HepG2 (cell line): ENCODE measurements around the gene CEBPG. TPM values are rescaled to one million over a fixed set of nuclear protein-coding genes. Genes with fewer than 3 reads are reported as not detected.

Source experiments
- ATAC-seq: fragments of 200-7000 bp; cut with Tn5 transposase; 3 replicates; pipeline ENCODE4 v1.9.1; 2020; ENCODE audit warnings: mild to moderate bottlenecking, moderate library complexity
- BruUV-seq: library from RNA; stranded (reverse); fragments of 400-500 nt; replicated peaks from 2 replicates; lab custom pipeline; 2021; lab: Mats Ljungman, UMichigan
- CTCF ChIA-PET: fragments of 300-600 bp; formaldehyde crosslinking; extraction: SDS; loops from one replicate; lab custom pipeline; 2021; ENCODE audit warnings: low total read pairs, inconsistent platforms, low intra/inter-chr PET ratio; lab: Yijun Ruan, JAX
- POLR2A ChIA-PET: fragments of 350-600 bp; sonication (Branson Sonifier 250); formaldehyde crosslinking; loops from one replicate; lab custom pipeline; 2020; ENCODE audit warnings: antibody characterized with exemption, inconsistent platforms; lab: Yijun Ruan, JAX
- DNase-seq: peaks from one replicate; pipeline ENCODE4 v3.0.0-alpha.2; 2015; ENCODE audit warnings: low spot score
- FAIRE-seq: peaks from 3 replicates; lab custom pipeline; 2011; peaks lifted over from hg19 to GRCh38; lab: Jason Lieb, UNC
- H2AFZ ChIP-seq: one replicate; pipeline ENCODE4 v1.6.1; 2011; ENCODE audit warnings: low read length, inconsistent platforms
- H3K27ac ChIP-seq: fragments of 300-600 bp; 3 replicates; pipeline ENCODE4 v1.8.0; 2011; ENCODE audit warnings: mixed run types, mild to moderate bottlenecking, mixed read lengths, low read length, inconsistent platforms; ENCODE audit not compliant: insufficient read depth; ENCODE audit errors: extremely low read length
- H3K27me3 ChIP-seq, 2 experiments: fragments of 200-600 bp in 1 of 2; 2 replicates in 1 of 2; 3 replicates in 1 of 2; pipeline versions ENCODE4 v1.6.0 to v1.8.0; 2011; ENCODE audit warnings: low read length in 2 of 2, mild to moderate bottlenecking in 2 of 2, moderate library complexity in 2 of 2, inconsistent platforms in 1 of 2; ENCODE audit not compliant: insufficient read depth in 2 of 2, control insufficient read depth in 1 of 2
- H3K36me3 ChIP-seq, 2 experiments: fragments of 200-600 bp in 1 of 2; replicated peaks in 1 of 2; 2 replicates in 1 of 2; 3 replicates in 1 of 2; pipeline versions ENCODE4 v1.5.1 to v1.8.0; 2011; ENCODE audit warnings: low read length in 2 of 2, inconsistent platforms in 1 of 2; ENCODE audit not compliant: insufficient read depth in 2 of 2, control insufficient read depth in 1 of 2
- H3K4me1 ChIP-seq: 2 replicates; pipeline ENCODE4 v1.5.1; 2012; ENCODE audit warnings: low read length, inconsistent platforms; ENCODE audit not compliant: insufficient read depth
- H3K4me2 ChIP-seq: 2 replicates; pipeline ENCODE4 v1.6.0; 2011; ENCODE audit warnings: low read depth, low read length, inconsistent platforms
- H3K4me3 ChIP-seq, 3 experiments: fragments of 200-600 bp in 1 of 3; sonication (generic), shearing (Covaris generic) in 1 of 3; replicated peaks in 1 of 3; 2 replicates each; pipeline ENCODE4 v1.5.1; 2011 to 2016; ENCODE audit warnings: low read length in 3 of 3, inconsistent platforms in 2 of 3, low read depth in 2 of 3, mild to moderate bottlenecking in 2 of 3, control low read depth in 1 of 3, mixed read lengths in 1 of 3; ENCODE audit not compliant: insufficient read depth in 1 of 3
- H3K79me2 ChIP-seq: one replicate; pipeline ENCODE4 v1.6.1; 2011; ENCODE audit warnings: low read length, inconsistent platforms; ENCODE audit not compliant: insufficient read depth
- H3K9ac ChIP-seq: 2 replicates; pipeline ENCODE4 v1.6.0; 2011; ENCODE audit warnings: mild to moderate bottlenecking, low read depth, low read length, inconsistent platforms; ENCODE audit not compliant: insufficient read depth
- H3K9me3 ChIP-seq: 2 replicates; pipeline ENCODE4 v1.5.1; 2012; ENCODE audit warnings: mild to moderate bottlenecking, low read length
- H4K20me1 ChIP-seq: 2 replicates; pipeline ENCODE4 v1.6.0; 2011; ENCODE audit warnings: inconsistent platforms, mild to moderate bottlenecking, low read length, moderate library complexity; ENCODE audit not compliant: insufficient read depth
- BATF2 ChIP-seq: sonication (generic); formaldehyde crosslinking; IDR thresholded peaks from 2 replicates; pipeline ENCODE4 v1.8.0; 2022; ENCODE audit warnings: mild to moderate bottlenecking, missing genetic modification reagents, moderate library complexity
- CENPT ChIP-seq: sonication (generic); formaldehyde crosslinking; IDR thresholded peaks from 2 replicates; pipeline ENCODE4 v1.8.0; 2022; ENCODE audit warnings: low read depth, mild to moderate bottlenecking, moderate library complexity, missing genetic modification reagents
- FOXC1 ChIP-seq: sonication (generic); formaldehyde crosslinking; IDR thresholded peaks from 2 replicates; pipeline ENCODE4 v1.8.0; 2022; ENCODE audit warnings: mild to moderate bottlenecking, missing genetic modification reagents, borderline replicate concordance
- MTA1 ChIP-seq: sonication (generic); formaldehyde crosslinking; IDR thresholded peaks from 2 replicates; pipeline ENCODE4 v1.4.0; 2020; ENCODE audit warnings: missing genetic modification reagents, mild to moderate bottlenecking, borderline replicate concordance
- RNF2 ChIP-seq: fragments of 450-650 bp; conservative IDR thresholded peaks from 2 replicates; pipeline ENCODE4 v1.6.1; 2016; ENCODE audit warnings: low read depth
- ZNF362 ChIP-seq: sonication (generic); formaldehyde crosslinking; IDR thresholded peaks from 2 replicates; pipeline ENCODE4 v1.4.0; 2020; ENCODE audit warnings: missing genetic modification reagents, mild to moderate bottlenecking, borderline replicate concordance
- ZNF607 ChIP-seq: sonication (generic); formaldehyde crosslinking; IDR thresholded peaks from 2 replicates; pipeline ENCODE4 v1.5.1; 2020; ENCODE audit warnings: missing genetic modification reagents, mild to moderate bottlenecking, borderline replicate concordance
- ZNF614 ChIP-seq: IDR thresholded peaks from 2 replicates; pipeline ENCODE4 v1.6.1; 2018; ENCODE audit warnings: missing biosample characterization, missing genetic modification reagents, inconsistent platforms, borderline replicate concordance
- ZNF674 ChIP-seq: sonication (generic); formaldehyde crosslinking; IDR thresholded peaks from 2 replicates; pipeline ENCODE4 v1.5.0; 2020; ENCODE audit warnings: low read depth, mild to moderate bottlenecking, missing genetic modification reagents
- WGBS: methylation state at CpG from one replicate; pipeline ENCODE4 v1.1.6; 2017; ENCODE audit warnings: low lambda C conversion rate; 5-methylcytosine and 5-hydroxymethylcytosine counted together
- in situ Hi-C: cut with HindIII; loops from 2 replicates; pipeline ENCODE4 v1.10.0; 2017; ENCODE audit warnings: low pct_unique_long_range_greater_than_20kb; ENCODE audit not compliant: extremely low pct_ligation_motif_present
- intact Hi-C: fragments of 100-400 bp; cut with micrococcal nuclease; formaldehyde crosslinking; loops from one replicate; pipeline ENCODE4 v1.10.0; 2022; ENCODE audit not compliant: unreplicated experiment
- polyA plus RNA-seq, 8 experiments: library from polyadenylated mRNA; depleted of rRNA in 3 of 8; stranded (reverse) in 7 of 8; unstranded in 1 of 8; fragments of >200 nt; fragmentation: Illumina TruSeq in 4 of 8; extraction: Trizol in 4 of 8; gene quantifications; 2 replicates each; pipeline versions ENCODE4 v1.2.1 to v1.2.3, GENCODE V29; 2011 to 2016; ENCODE audit warnings: low read depth in 4 of 8, missing spikeins in 1 of 8, mixed read lengths in 1 of 8; ENCODE audit not compliant: insufficient read depth in 1 of 8
- total RNA-seq, 5 experiments: library from RNA; depleted of rRNA; stranded (reverse); fragments of >200 nt; fragmentation: Illumina TruSeq; extraction: Trizol; gene quantifications; 2 replicates each; pipeline ENCODE4 v1.2.3, GENCODE V29; 2016; ENCODE audit warnings: low read depth in 1 of 5

CEBPG gene
- total and polyA plus RNA-seq, 2 of the 13 experiments (the other 11 are each of a cell fraction or from before 2014, with no cell fraction given), result 25.7 to 34.3 TPM

GRCh38 chr19:33418461-33418860 lies 45.0 kb downstream of the CEBPG start:
- WGBS, result 97% methylated on average over 8 of the region's 12 CpGs
- no peak overlapping the region for H3K27ac ChIP-seq
- ATAC-seq (no peak), DNase-seq (no peak), FAIRE-seq (no peak)
- no peaks in the 10 kb centered on the region for H3K27me3 ChIP-seq
- H3K4me1 ChIP-seq, result peaks cover 16% of the 10 kb centered on the region
- intact Hi-C loops (no loop called here), in situ Hi-C loops (no loop called here)
- H3K4me3 ChIP-seq, result no peak overlapping the region
- H3K9ac ChIP-seq, result no peak overlapping the region
- POLR2A ChIA-PET, result no interaction called here
- H3K9me3 ChIP-seq, result no peaks in the 10 kb centered on the region
- H3K36me3 ChIP-seq, result no peaks in the 10 kb centered on the region
- H2AFZ ChIP-seq, result no peak overlapping the region
- BruUV-seq, result no TSS peak
- H3K4me2 ChIP-seq, result no peak overlapping the region
- TF ChIP-seq FOXC1 (CRISPR knock-in tag) (no peak), ZNF607 (CRISPR knock-in tag) (no peak), ZNF362 (no peak), ZNF674 (CRISPR knock-in tag) (no peak), RNF2 (no peak), MTA1 (CRISPR knock-in tag) (no peak), CENPT (no peak), BATF2 (CRISPR knock-in tag) (no peak), ZNF614 (CRISPR knock-in tag) (no peak)
- CTCF ChIA-PET, result no interaction called here
- H4K20me1 ChIP-seq, result no peaks in the 10 kb centered on the region
- no peaks in the 10 kb centered on the region for H3K79me2 ChIP-seq
